ENCODE measurements around the gene ZBTB7A.

The ZBTB7A gene

DNA sequence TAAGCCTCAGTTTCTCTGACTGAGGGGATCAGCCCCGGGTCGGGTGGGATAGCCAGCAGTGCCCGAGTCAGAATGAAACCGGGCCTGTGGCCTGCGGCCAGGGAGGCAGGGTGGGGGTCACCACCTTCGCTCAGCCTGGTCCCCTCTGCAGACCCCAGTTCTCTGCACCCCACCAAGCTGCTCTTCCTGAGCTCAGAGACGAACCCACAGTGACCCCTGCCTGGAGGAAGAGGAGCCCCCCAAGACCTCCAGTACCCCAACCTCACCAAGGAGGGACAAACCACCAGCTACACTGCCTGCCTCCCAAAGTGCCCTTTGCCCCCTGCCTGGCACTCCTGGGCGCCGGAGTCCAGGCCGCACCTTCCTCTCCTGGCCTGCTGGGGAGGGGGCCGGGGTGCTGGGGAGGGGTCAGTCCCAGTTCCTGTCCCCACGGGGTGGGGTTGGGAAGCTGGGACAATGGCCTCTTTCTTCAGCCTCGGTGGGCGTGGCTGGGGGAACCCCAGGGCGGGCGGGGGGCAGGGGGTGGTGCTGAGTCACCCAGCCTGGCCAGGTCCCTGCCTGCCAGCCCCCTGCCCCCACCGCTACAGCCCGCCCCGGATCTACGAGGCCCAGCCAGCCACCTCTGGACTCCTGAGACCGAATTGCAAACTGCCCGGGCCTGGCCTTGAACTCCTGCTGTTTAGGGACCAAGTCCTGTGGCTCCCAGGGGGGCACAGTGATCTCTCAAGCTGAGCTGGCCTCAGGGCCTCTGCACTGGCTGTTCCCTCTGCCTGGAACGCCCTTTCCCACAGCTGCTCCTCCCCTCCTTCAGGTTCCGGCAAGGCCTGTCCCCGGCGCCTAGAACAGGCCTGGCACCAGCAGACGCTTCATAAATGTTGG, 14.3 kb downstream of the ZBTB7A start:
- no peak for DNase-seq

- DNase-seq, result no peak
Measured at GRCh38 chr19:4051175-4052101, 15.3 kb downstream of the ZBTB7A start.

DNA sequence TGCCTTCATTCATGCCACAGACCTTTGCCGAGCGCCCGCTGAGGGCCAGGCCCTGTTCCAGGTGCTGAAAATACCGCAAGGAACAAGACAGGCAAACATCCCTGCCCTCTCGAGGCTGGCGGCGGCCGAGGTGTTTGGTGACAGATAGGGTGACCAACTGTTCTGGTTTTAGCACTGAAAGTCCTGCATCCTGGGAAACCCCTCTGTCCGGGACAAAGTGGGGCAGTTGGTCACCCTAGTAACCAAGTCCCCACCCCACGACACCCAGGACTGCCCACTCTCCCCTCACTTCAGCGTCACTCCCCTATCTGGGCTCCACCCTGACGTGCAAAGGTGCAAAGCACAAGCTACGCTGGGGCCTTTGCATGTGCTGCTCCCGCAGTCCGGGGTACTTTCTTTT, 17.3 kb downstream of the ZBTB7A start:
- DNase-seq, result no peak

GRCh38 chr19:4046946-4047683, 19.6 kb downstream of the ZBTB7A start:
- DNase-seq, result no peak

GRCh38 chr19:4046362-4046691, 20.4 kb downstream of the ZBTB7A start:
- no peak for DNase-seq

DNA sequence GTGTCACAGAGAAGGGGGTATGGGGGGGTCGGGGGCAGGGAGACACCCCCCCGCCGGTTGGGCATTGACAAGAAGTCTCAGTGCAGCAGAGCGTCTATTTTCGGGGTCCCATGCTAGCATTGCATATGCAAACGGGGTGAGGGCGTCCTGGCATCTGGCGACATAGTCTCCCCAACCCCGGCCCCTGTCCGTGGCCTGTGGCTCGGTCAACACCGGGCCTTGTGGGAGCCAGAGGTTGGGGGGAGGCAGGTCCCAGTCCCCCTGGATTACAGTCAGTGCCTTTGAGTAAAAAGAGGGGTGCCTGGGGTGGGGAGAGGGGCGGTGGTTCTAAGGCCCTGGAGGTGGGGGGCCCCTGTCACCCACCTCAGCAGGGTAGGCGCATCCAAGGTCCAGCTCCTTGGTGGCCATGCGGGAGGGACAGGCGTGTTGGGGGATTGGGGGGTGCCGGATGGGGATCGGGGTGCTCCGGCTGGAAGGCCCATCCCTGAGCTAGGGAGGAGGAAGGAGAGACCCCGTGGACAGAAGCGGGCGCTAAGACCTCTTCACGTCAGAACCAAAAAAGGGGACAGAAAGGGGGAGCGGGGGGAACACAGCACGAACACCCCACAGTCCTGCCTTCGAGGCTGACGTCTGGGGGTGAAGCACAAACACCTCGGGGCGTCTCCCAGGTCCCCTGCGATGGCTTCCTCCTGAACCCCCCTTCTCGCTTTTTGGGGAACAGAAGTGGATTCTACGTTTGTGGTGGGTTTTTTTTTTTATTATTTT, 20.9 kb downstream of the ZBTB7A start:
- DNase-seq, result no peak

GRCh38 chr19:4044990-4045465, 21.7 kb downstream of the ZBTB7A start:
- DNase-seq, result no peak

DNA sequence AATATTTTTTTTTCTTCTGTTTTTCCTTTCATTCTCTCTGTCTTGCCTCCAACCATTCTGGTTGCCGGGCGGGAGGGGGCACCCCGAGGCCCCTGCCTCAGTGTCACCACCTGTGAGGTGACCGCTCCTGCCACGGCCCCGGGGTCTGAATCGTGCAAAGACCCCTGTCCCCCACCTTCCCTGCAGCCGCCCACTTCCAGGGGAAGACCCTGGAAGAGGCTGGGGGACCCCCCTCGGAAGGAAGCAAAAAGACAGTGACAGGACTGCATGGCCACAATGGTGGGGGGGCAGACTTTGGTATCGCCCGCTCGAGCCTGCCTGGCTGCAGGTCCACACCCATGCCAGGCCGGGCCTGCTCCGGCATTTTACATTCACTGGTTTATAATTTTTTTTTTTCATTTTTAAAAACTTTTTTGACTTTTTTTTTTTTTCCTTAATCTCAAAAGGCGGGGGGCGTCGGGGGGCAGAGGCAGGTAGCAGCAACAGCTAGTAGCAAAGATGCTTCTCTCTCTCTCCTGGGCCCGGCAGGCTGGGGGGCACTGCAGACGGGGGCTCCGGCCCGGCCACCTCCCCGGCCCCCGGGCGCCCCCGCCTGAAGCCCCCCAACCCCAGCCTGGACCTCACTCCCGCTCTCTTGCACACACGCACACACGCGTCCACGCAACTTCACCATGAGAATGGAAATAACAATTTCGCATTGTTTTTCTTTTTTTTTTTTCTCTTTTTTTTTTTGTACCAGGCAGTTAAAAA, 22.6 kb downstream of the ZBTB7A start:
- no peak for DNase-seq

DNA sequence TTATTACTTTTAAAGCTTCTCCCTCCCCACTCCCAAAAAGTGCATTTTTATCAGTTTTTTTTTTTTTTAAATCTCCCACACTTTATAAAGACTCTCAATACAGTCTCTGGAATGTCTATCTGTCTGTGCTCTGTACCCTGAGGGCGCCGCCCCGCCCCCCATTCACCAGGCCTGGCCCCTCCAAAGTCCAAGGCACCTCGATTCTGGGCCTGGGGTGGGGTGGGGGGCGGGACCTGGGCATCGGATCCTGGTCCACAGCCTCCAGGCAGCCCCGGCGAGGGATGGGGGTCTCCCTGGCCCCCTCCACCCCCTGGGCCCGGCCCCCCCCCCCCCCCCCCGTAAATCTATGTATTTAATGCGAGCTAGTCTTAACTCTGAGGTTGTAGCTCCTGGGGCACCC, 23.3 kb downstream of the ZBTB7A start:
- DNase-seq, result no peak

GRCh38 chr19:4042731-4043082, 24.0 kb downstream of the ZBTB7A start:
- DNase-seq, result no peak

DNA sequence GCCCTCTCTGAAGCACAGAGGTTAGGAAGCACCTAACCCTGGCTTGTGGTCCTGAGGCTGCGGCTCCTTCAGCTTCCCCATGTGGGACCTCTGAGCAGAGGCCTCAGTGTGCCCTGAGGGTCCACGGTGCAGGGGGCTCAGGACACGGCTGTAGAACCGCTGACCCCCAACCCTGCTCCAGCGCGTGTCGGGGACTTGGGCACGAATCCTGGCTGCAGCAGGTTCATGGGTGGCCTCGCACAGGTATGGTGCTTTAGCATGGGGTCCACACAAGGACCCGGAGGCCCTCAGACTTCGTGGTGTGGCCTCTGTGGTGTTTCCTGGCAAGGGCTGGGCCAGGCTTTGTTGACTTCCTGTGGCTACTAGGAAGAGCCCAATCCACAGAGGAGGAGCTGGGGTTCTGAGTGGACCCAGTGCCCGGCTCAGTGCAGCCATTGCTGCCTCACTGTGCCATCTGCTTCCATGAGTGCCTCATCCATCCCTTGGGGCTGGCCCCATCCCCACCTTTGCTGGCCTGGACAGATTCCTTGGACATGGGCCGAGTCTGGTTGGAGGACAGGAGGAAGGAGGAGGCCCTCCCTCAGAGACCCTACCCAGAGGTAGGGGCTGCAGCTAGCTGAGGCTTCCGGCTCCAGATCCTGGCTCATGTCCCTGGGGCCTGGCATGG, 24.5 kb downstream of the ZBTB7A start:
- DNase-seq, result no peak

GRCh38 chr19:4038661-4039423, 27.9 kb downstream of the ZBTB7A start:
- no peak for DNase-seq

- no peak for DNase-seq
Measured at GRCh38 chr19:4038057-4038456, 28.6 kb downstream of the ZBTB7A start.

GRCh38 chr19:4037301-4037949, 29.3 kb downstream of the ZBTB7A start:
- no peak for DNase-seq

- DNase-seq, result no peak
Measured at GRCh38 chr19:4036576-4037300, 30.0 kb downstream of the ZBTB7A start.

- DNase-seq, result no peak
Measured at GRCh38 chr19:4035582-4035981, 31.1 kb downstream of the ZBTB7A start.

DNA sequence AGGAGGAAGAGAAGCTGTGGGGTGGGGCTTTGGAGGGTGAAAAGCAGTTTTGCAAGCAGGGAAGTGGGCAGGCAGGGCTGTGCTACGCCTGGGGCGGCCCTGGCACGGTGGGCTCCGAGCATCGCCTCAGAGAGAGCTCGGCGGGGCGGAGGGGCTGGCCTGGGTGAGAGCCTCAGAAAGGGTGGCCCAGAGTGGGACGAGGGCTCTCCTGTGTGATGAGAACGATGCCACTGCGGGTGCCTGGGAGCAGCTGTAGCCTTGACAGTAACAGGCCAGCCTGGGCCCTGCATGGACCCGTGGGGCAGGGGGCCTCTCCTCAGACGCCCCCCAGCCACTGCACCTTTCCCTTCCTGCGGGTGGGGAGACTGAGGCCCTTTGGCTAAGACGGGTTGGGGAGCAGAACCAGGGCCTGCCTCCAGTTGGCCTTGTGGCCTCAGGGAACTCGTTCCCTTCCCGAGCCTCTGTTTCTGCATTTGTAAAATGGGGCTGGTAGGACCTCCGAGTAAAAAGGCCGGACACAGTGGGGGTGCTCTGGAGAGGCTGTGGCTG, 31.6 kb downstream of the ZBTB7A start:
- no peak for DNase-seq
